Hepatocyte (in vitro differentiated cells): ENCODE results near the gene PGM3.

Experiments used
- EZH2 ChIP-seq: fragments of 200-600 bp; sonication (generic); IDR thresholded peaks from 2 replicates; pipeline ENCODE4 v1.6.1; 2016; ENCODE audit warnings: antibody characterized with exemption, mild to moderate bottlenecking, borderline replicate concordance
- EZH2phosphoT487 ChIP-seq: fragments of 200-600 bp; sonication (generic); IDR thresholded peaks from one replicate; pipeline ENCODE4 v1.6.1; 2018; ENCODE audit warnings: antibody characterized with exemption, mild to moderate bottlenecking, low read depth, moderate library complexity; ENCODE audit not compliant: unreplicated experiment, severe bottlenecking
- TF ChIP-seq, protein P1 (sequence below): fragments of 200-600 bp; sonication (generic); IDR thresholded peaks from 2 replicates; pipeline ENCODE4 v1.5.1; 2016; ENCODE audit warnings: antibody characterized with exemption, mild to moderate bottlenecking; ENCODE audit not compliant: poor library complexity

DNA sequence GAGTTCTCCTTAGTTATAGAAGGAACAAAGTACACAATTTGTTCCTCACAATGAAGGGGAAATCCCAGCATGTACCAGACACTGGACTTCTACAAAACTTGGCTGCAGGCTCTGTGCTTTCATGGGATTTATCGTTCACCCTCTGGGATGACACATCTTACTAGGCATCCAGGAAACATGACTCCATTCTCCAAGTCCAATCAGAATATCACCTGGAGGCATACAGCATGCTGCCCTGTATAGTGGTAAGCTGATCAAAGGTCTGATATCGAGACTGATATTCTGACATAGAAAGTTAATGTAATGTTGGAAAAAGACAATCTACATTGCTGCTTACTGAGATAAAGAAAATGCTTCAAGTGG is 6.8 kb upstream of the PGM3 start:
- TF ChIP-seq, protein P1, sequence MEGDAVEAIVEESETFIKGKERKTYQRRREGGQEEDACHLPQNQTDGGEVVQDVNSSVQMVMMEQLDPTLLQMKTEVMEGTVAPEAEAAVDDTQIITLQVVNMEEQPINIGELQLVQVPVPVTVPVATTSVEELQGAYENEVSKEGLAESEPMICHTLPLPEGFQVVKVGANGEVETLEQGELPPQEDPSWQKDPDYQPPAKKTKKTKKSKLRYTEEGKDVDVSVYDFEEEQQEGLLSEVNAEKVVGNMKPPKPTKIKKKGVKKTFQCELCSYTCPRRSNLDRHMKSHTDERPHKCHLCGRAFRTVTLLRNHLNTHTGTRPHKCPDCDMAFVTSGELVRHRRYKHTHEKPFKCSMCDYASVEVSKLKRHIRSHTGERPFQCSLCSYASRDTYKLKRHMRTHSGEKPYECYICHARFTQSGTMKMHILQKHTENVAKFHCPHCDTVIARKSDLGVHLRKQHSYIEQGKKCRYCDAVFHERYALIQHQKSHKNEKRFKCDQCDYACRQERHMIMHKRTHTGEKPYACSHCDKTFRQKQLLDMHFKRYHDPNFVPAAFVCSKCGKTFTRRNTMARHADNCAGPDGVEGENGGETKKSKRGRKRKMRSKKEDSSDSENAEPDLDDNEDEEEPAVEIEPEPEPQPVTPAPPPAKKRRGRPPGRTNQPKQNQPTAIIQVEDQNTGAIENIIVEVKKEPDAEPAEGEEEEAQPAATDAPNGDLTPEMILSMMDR, result no peak
- TF ChIP-seq EZH2 (no peak), EZH2phosphoT487 (no peak)
